ENCODE results near the gene MED22.
"Not testable (repeated sequence)": the region's sequence is repeated elsewhere in the genome, so short reads cannot be mapped to it uniquely, and the experiment has no call there.

Gene MED22

GRCh38 chr9:133304477-133305377 is 43.2 kb downstream of the MED22 start:
- DNase-seq: no peak

GRCh38 chr9:133304158-133304470 is 43.8 kb downstream of the MED22 start:
- no peak for DNase-seq

GRCh38 chr9:133303266-133304157 is 44.4 kb downstream of the MED22 start:
- DNase-seq: no peak

- DNase-seq: no peak
Observed at GRCh38 chr9:133301253-133302230, 46.4 kb downstream of the MED22 start.

- not testable (repeated sequence) for DNase-seq
Observed at GRCh38 chr9:133299996-133300395, 47.9 kb downstream of the MED22 start.

- no peak for DNase-seq
Observed at GRCh38 chr9:133294257-133294656, 53.7 kb downstream of the MED22 start.

- no peak for DNase-seq
Observed at GRCh38 chr9:133290751-133291302, 57.1 kb downstream of the MED22 start.
